GM20000 (cell line): ENCODE data around the gene IRF2.

Source experiments
- DNase-seq: peaks from one replicate; pipeline ENCODE4 v3.0.0; 2012; ENCODE audit warnings: low spot score
- TF ChIP-seq, protein P1 (sequence below): IDR thresholded peaks from 2 replicates; pipeline ENCODE4 v1.5.1; 2012; ENCODE audit warnings: mild to moderate bottlenecking, control low read depth; ENCODE audit errors: extremely low read depth, missing control alignments

Gene IRF2

DNA sequence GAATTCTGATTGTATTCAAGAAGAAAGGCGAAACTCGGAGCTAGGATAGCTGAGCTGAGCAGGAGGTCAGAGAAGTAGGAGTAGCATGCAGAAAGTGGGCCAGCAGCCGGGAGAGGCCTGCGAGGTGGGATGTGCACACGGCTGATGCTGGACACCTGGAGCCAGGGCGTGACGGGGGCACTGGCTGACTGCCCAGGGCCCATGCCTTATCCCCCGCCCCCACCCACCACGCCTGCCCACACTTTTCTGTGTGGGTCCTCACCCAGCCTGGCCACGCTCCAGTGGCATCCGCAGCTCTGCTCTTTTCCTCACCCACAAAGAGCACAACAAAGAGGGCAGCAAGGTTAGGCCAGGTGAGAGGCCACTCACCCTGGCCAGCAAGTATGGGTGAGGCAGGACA is 30.0 kb upstream of the IRF2 start:
- no peak for DNase-seq
- TF ChIP-seq, protein P1, sequence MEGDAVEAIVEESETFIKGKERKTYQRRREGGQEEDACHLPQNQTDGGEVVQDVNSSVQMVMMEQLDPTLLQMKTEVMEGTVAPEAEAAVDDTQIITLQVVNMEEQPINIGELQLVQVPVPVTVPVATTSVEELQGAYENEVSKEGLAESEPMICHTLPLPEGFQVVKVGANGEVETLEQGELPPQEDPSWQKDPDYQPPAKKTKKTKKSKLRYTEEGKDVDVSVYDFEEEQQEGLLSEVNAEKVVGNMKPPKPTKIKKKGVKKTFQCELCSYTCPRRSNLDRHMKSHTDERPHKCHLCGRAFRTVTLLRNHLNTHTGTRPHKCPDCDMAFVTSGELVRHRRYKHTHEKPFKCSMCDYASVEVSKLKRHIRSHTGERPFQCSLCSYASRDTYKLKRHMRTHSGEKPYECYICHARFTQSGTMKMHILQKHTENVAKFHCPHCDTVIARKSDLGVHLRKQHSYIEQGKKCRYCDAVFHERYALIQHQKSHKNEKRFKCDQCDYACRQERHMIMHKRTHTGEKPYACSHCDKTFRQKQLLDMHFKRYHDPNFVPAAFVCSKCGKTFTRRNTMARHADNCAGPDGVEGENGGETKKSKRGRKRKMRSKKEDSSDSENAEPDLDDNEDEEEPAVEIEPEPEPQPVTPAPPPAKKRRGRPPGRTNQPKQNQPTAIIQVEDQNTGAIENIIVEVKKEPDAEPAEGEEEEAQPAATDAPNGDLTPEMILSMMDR: no peak

DNA sequence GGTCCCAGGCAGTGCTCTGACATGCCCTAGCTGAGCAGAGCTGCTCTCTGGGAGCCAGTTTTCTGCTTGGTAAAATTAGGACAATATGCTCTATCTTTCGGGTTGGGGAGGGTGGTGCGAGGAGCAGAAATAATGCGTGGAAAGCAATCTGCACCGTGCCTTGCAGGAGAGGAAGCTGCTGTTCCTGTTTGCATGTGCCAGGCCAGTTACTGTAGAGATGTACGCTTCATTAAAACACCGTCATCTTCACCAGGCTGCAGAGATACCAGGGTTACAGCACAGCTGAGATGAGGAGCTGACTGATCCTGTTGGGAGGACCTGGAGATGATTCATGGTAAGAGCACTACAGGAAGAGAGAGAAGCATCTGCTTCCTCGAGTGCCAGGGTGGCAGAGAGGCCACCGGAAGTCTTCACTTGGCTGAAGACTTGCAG is 29.5 kb upstream of the IRF2 start:
- TF ChIP-seq, protein P1: no peak
- DNase-seq: no peak

DNA sequence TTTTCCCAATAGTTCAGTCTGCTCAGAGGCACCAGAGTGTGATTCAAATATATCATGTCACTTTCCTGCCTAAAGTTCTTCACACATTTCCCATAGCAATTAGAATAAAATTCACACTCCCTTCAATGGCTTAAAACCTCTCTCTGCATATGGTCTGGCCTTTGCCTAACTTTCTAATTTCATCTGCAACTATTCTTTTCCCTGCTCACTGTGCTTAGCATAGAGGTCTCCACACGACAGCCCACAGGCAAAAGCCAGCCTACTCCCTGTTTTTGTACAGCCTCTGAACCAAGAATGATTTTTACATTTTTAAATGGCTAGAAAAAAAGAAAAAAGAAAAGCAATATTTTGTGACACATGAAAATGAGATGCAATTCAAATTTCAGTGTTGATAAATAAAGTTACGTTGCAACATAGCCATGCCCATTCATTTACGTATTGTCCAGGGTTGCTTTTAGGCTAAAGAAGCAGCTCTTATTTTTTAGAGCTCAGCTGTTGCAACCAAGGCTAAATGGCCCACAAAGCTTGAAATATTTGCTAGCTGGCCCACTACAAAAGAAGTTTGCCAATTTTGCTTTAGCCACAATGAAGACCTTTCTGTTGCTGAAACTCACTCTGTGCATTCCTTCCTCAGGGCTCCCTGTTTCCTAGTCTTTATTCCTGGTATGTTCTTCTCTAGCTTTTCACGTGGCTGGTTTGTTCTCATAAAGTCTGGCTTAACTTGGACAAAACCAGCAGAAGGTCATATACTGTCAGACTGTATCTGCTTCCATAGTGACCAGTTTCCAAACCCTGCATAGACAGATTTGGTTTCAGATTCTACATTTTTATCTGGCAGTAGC is 26.6 kb upstream of the IRF2 start:
- TF ChIP-seq, protein P1: no peak

DNA sequence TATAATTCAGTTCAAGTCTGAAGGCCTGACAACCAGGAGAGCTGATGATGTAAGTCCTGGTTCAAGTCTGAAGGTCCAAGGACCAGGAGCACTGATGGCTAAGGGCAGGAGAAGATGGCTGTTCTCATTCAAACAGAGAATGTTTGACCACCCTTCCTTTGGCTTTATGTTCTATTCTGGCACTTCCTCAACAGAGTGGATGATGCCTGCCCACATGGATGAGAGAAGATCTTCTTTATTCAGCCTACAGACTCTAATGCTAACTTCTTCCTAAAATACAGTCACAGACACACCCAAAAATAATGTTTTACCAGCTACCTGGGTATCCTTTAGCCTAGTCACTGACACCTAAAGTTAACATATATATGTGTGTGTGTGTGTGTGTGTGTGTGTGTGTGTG is 25.6 kb upstream of the IRF2 start:
- DNase-seq: no peak
- TF ChIP-seq, protein P1: no peak

More for the DNA sequence above, 26.6 kb upstream of the IRF2 start:
- no peak for DNase-seq

DNA sequence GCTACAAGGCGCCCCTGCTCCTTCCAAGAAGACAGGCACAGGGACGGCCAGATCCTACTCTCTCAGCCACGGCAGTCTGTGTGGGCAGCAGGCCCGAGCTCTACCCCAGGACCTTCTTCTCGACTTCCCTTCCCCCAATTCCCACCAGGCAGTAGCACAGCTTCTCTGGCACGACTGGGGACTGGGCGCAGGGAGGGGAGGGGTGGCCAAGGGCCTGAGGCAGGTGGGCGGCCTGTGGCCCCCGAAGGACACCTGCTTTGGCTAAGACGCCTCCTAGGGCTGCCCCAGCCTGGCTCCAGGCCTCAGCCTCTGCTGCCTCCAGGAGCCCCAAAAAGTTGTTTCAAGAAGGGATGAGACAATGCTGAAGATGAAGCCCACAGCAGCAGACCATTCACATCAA is 24.2 kb upstream of the IRF2 start:
- TF ChIP-seq, protein P1: no peak
- no peak for DNase-seq

DNA sequence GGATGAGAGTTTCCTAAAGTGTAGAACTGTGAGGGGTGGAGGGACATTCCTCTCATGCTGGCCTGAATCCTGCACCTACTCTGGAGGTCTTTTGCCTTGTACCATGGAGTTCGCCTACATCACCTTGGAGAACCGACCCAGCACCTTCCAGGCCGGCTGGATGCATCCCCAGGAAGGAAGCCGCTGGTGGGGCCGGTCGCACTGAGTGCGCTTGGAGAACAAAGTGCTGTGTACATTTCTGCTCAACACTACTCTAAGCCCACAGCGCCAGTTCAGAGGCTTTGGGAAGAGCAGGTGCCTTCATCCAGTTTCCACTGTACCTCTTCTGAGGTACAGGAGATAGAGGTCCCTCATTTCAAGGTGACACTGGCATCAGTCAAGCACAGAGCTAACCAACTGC is 15.4 kb upstream of the IRF2 start:
- TF ChIP-seq, protein P1: no peak

DNA sequence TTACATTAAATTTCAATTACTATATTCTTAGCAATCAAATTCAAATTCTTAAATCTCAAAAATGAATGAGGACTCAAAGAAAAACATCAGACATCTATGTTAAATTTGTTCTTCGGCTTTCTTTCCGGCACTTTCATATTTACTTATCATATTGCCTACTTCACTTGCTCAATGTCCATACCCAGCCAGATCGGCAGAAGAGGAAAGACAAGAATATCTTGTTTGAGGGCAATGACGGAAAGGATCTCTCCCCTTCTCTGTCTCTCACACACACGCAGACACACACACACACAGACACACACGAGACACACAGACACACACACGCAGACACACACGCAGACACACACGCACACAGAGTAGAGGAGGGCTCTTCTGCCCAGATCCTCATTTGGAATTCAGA is 13.2 kb upstream of the IRF2 start:
- TF ChIP-seq, protein P1: no peak
- no peak for DNase-seq

More for the DNA sequence above, 15.4 kb upstream of the IRF2 start:
- DNase-seq: no peak
